RPMI7951 (cell line): Measurements from ENCODE around the gene SLC9A8. TPM values are rescaled to one million over a fixed set of nuclear protein-coding genes. Genes with fewer than 3 reads are reported as not detected.

Experiments used
- DNase-seq: peaks from one replicate; pipeline ENCODE4 v3.0.0-alpha.2; 2012; ENCODE audit warnings: low read depth
- total RNA-seq: library from RNA; depleted of rRNA; stranded (reverse); fragments of >200 nt; shearing (Covaris generic); gene quantifications from 2 replicates; pipeline ENCODE4 v1.2.3, GENCODE V29; 2014

The SLC9A8 gene
- total RNA-seq, 1 experiment from 2014 or later, result 6.2 TPM

DNA sequence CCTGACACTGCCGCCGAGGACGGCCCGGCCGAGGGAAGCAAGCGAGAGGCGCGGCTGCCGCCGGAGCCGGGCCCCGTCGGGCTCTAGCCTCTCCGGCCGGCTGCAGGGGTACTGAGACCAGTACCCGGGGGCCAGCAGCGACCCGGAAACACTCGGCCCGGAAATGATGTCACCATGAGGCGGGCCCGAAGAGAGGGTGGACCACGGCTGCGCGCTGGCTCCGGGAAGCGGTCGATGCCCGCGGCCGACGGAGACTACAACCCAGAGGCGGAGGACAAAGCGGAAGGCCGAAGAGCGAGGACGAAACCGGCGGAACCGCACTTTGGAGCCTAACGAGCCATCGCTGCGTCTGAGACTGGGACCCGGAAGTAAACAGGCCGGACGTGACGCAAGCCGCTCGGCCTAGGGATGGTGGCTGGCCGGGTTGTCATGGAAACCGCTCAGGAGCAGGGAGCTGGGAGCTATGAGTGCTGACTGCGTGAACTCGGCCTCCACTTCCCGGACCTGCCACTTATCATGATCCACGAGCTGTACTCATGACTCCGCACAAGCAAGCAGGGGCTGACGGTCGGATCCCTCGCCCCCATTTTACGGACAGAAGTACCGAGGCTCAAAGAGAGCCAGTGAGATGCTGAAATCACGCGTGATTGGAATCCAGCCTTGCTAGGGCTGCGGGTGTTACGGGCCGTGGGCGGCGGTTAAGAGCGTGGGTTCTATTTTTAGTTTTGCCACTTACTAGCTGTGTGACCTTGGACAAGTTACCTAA lies 102.9 kb downstream of the SLC9A8 start, which contains the start of gene SPATA2:
Gene SPATA2 (minus strand): TSS at position 150 of the 766 bp plus-strand sequence. CDS start 7,039 bp downstream, outside the sequence.
- DNase-seq, result peak; percentile 98

GRCh38 chr20:49916146-49917002 lies 103.7 kb downstream of the SLC9A8 start:
- DNase-seq, result peak; percentile 77

- DNase-seq, result no peak
Measured at GRCh38 chr20:49918446-49918845, 105.8 kb downstream of the SLC9A8 start.

DNA sequence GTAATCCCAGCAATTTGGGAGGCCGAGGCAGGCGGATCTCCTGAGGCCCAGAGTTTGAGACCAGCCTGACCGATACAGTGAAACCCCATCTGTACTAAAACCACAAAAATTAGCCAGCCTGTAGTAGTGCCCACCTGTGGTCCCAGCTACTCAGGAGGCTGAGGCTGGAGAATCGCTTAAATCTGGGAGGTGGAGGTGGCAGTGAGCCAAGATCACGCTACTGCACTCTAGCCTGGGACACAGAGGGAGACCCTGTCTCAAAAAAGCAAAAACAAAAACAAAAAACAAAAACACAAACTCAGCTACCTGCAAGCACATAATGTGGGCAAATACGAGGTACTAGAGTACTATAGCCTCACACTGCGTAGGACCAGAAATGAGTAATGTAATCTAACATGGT lies 106.4 kb downstream of the SLC9A8 start:
- no peak for DNase-seq

DNA sequence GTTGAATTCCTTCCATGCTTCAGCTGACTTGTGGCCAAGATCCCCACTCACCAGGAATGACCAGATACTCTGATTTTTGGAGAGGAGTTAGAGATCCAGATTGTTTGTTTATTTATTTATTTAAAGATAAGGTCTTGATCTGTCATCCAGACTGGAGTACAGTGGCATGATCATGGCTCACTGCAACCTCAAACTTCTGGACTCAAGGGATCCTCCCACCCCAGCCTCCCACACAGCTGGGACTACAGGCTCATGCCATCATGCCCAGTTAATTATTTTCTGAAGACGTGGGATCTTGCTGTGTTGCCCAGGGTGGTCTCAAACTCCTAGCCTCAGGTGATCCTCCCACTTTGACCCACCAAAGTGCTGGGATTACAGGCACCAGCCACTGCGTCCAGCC lies 106.8 kb downstream of the SLC9A8 start:
- no peak for DNase-seq

- no peak for DNase-seq
Measured at GRCh38 chr20:49924247-49924646, 111.6 kb downstream of the SLC9A8 start.

- DNase-seq, result peak; percentile 55
Measured at GRCh38 chr20:49925901-49926454, 113.3 kb downstream of the SLC9A8 start.

GRCh38 chr20:49928411-49929141 lies 115.9 kb downstream of the SLC9A8 start:
- peak; percentile 86 for DNase-seq

GRCh38 chr20:49929142-49929494 lies 116.5 kb downstream of the SLC9A8 start:
- no peak for DNase-seq

DNA sequence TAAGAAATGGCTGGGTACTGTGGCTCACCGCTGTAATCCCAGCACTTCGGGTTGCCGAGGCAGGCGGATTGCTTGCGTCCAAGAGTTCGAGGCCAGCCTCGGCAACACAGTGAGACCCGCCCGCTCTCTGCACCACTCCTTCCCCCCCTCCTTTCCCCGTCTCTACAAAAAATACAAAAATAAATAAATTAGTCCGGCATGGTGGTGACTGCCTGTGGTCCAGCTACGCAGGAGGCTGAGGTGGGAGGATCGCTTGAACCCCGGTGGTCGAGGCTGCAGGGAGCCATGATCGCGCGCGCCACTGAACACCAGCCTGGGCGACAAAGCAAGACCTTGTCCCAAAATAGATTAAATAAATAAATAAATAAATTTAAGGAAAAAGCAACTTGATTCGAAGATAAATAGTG lies 123.1 kb downstream of the SLC9A8 start:
- DNase-seq, result no peak

- DNase-seq, result peak; percentile 93
Measured at GRCh38 chr20:49936153-49937026, 123.8 kb downstream of the SLC9A8 start, which contains the start of gene RNF114. TSS of gene RNF114 (plus strand) at chr20:49936397. CDS start at chr20:49936413, 16 bp downstream.

DNA sequence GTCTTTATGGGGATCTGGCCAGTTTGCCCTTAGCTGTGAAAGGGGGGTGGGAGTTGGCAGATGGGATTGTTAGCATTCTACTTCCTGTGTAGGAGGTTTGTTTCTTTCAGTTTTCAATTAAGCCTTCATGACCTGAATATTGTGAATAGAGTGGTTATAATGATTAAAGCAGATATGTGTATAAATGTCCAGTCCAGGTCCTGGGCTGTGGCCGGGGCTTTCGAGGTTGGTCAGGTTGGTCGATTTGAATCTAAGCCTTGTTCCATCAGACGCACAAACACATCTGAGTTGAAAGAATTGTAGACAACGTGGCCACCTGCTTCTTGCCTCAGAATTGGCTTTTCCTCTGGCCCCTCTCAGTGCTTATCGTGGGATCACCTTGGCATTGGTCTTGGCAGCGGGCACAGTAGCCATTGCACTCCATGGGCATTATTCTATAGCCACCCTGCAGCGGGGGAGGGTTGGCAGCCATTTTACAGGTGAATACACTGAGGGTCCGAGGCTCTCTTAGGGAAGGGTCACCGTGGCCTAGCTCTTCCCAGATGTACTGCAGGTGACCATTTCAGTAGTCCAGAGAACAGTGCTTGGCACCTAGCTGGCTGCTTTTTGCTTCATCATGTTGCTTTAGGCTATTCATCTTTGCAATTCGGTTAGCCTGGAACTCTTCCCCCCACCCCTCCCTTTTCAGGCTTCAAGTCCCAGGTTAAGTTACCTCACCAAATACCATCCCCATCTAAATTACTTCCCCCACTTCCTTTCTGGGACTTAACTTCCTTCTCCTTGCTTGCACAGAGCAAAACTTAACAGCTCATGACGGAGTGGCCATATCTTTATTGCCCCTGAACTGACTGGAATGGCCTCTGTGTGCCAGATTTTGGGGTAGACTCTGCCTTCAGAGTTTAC lies 124.7 kb downstream of the SLC9A8 start:
- no peak for DNase-seq

- DNase-seq, result peak; percentile 82
Measured at GRCh38 chr20:49938173-49939163, 125.8 kb downstream of the SLC9A8 start.

DNA sequence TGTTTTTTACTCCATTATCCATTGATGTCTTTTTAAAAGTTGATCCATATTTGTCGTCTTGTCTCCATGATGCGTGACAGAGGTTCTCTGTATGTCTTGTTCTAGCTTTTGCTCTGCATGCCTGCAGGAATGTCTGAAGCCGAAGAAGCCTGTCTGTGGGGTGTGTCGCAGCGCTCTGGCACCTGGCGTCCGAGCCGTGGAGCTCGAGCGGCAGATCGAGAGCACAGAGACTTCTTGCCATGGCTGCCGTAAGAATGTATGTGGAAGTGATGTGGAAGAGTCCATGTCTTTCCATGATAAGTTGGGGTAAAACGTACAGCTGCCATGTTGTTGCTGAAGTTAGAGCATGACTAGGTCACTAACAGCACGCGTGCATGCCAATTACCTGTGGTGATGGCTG lies 128.8 kb downstream of the SLC9A8 start:
- DNase-seq, result no peak
